Retinal pigment epithelial cell (primary cell): Measurements from ENCODE around the gene CCNQ.
A peak's percentile ranks its signal among the peaks of the same experiment; 100 is the strongest.

Experiments used
- DNase-seq: peaks from one replicate; pipeline ENCODE4 v3.0.0-alpha.2; 2010; ENCODE audit warnings: low read depth
- H3K4me3 ChIP-seq: 2 replicates; pipeline ENCODE4 v1.5.1; 2011; ENCODE audit warnings: mild to moderate bottlenecking, low read length, control low read depth, moderate library complexity
- CTCF ChIP-seq: conservative IDR thresholded peaks from 2 replicates; pipeline ENCODE4 v1.5.1; 2011; ENCODE audit warnings: low read depth, low read length, control low read depth, inconsistent platforms

CCNQ gene

GRCh38 chrX:153600032-153600373 is 1.1 kb upstream of the CCNQ start:
- H3K4me3 ChIP-seq, result peak overlapping the region; percentile 62
- TF ChIP-seq CTCF, result no peak
- no peak for DNase-seq

- peak; percentile 38 for DNase-seq
- TF ChIP-seq CTCF, result no peak
- peak overlapping the region; percentile 62 for H3K4me3 ChIP-seq
These were observed 473 bp upstream of the CCNQ start for GRCh38 chrX:153599192-153600031.

GRCh38 chrX:153596981-153597750 is 1.8 kb downstream of the CCNQ start:
- DNase-seq, result no peak
- no peak overlapping the region for H3K4me3 ChIP-seq

GRCh38 chrX:153595859-153596857 is 2.8 kb downstream of the CCNQ start:
- H3K4me3 ChIP-seq, result no peak overlapping the region
- no peak for TF ChIP-seq CTCF
- DNase-seq, result no peak

More at GRCh38 chrX:153596981-153597750, 1.8 kb downstream of the CCNQ start:
- no peak for TF ChIP-seq CTCF

GRCh38 chrX:153595387-153595786 is 3.6 kb downstream of the CCNQ start:
- DNase-seq, result no peak
- TF ChIP-seq CTCF, result no peak
- H3K4me3 ChIP-seq, result no peak overlapping the region

- no peak overlapping the region for H3K4me3 ChIP-seq
- no peak for DNase-seq
- TF ChIP-seq CTCF, result no peak
These were observed 5.0 kb downstream of the CCNQ start for GRCh38 chrX:153593811-153594500.
